Immature natural killer cell (primary cell): ENCODE data around the gene SGTB. TPM values are rescaled to one million over a fixed set of nuclear protein-coding genes. Genes with fewer than 3 reads are reported as not detected.
"Not testable (repeated sequence)": the region's sequence is repeated elsewhere in the genome, so short reads cannot be mapped to it uniquely, and the experiment has no call there.

Experiments
- DNase-seq, 3 donors: peaks; one replicate each; pipeline ENCODE4 v3.0.0; 2022; ENCODE audit warnings: mixed read lengths in 1 of 3
- H3K27ac Mint-ChIP-seq, 6 donors: one replicate each; pipeline ENCODE4 v1.8.0; 2020; ENCODE audit warnings: mixed read lengths in 6 of 6, mild to moderate bottlenecking in 5 of 6, inconsistent platforms in 4 of 6, moderate library complexity in 3 of 6
- H3K27me3 Mint-ChIP-seq, 3 donors: one replicate each; pipeline ENCODE4 v1.8.0; 2020 to 2021; ENCODE audit warnings: low read depth in 3 of 3, mild to moderate bottlenecking in 3 of 3, mixed read lengths in 3 of 3, moderate library complexity in 3 of 3, inconsistent platforms in 1 of 3
- H3K36me3 Mint-ChIP-seq, 3 donors: one replicate each; pipeline ENCODE4 v1.8.0; 2020; ENCODE audit warnings: mixed read lengths in 3 of 3, inconsistent platforms in 2 of 3, mild to moderate bottlenecking in 2 of 3
- H3K4me1 Mint-ChIP-seq, 2 donors: one replicate each; pipeline ENCODE4 v1.8.0; 2020; ENCODE audit warnings: inconsistent platforms in 2 of 2, mild to moderate bottlenecking in 2 of 2, mixed read lengths in 2 of 2, moderate library complexity in 1 of 2
- H3K4me3 Mint-ChIP-seq, 5 donors: one replicate each; pipeline ENCODE4 v1.8.0; 2020; ENCODE audit warnings: mild to moderate bottlenecking in 5 of 5, mixed read lengths in 5 of 5, inconsistent platforms in 3 of 5, moderate library complexity in 3 of 5
- H3K9me3 Mint-ChIP-seq, 6 donors: one replicate each; pipeline ENCODE4 v1.8.0; 2020; ENCODE audit warnings: mild to moderate bottlenecking in 6 of 6, mixed read lengths in 6 of 6, inconsistent platforms in 4 of 6, moderate library complexity in 3 of 6
- polyA plus RNA-seq, 3 donors: library from polyadenylated mRNA; unstranded; fragments of 300-500 nt; fragmentation: Illumina TruSeq; gene quantifications; one replicate each; pipeline ENCODE4 v1.2.3, GENCODE V29; 2021

The SGTB gene
- polyA plus RNA-seq, 3 donors from 2014 or later: 1.7 to 2.8 (median 2.4) TPM

- no peak overlapping the region for H3K4me3 Mint-ChIP-seq
- no peak for DNase-seq
- no peaks in the 10 kb centered on the region for H3K4me1 Mint-ChIP-seq
- peaks cover 1 to 6% (median 3%) of the 10 kb centered on the region in 3 donors for H3K27me3 Mint-ChIP-seq
- H3K9me3 Mint-ChIP-seq: no peaks in the 10 kb centered on the region
- no peaks in the 10 kb centered on the region for H3K36me3 Mint-ChIP-seq
- H3K27ac Mint-ChIP-seq: no peak overlapping the region
These were observed 28.0 kb upstream of the SGTB start for GRCh38 chr5:65749956-65750355.

GRCh38 chr5:65749221-65749844 lies 27.4 kb upstream of the SGTB start:
- peaks cover 1 to 6% (median 3%) of the 10 kb centered on the region in 3 donors for H3K27me3 Mint-ChIP-seq
- no peaks in the 10 kb centered on the region for H3K9me3 Mint-ChIP-seq
- H3K36me3 Mint-ChIP-seq: no peaks in the 10 kb centered on the region
- no peak overlapping the region for H3K4me3 Mint-ChIP-seq
- no peak overlapping the region for H3K27ac Mint-ChIP-seq
- H3K4me1 Mint-ChIP-seq: no peaks in the 10 kb centered on the region
- no peak for DNase-seq

- H3K4me3 Mint-ChIP-seq: no peak overlapping the region
- peak in 1 of 3 donors; percentile 14 for DNase-seq
- no peaks in the 10 kb centered on the region for H3K36me3 Mint-ChIP-seq
- H3K27ac Mint-ChIP-seq: no peak overlapping the region
- no peaks in the 10 kb centered on the region for H3K4me1 Mint-ChIP-seq
- no peaks in the 10 kb centered on the region for H3K9me3 Mint-ChIP-seq
- no peaks in the 10 kb centered on the region for H3K27me3 Mint-ChIP-seq
These were observed 20.8 kb upstream of the SGTB start for GRCh38 chr5:65742565-65743231.

GRCh38 chr5:65739162-65739561 lies 17.3 kb upstream of the SGTB start:
- peaks cover 0 to 5% (median 0%) of the 10 kb centered on the region in 3 donors for H3K27me3 Mint-ChIP-seq
- DNase-seq: no peak
- H3K4me1 Mint-ChIP-seq: no peaks in the 10 kb centered on the region
- no peak overlapping the region for H3K27ac Mint-ChIP-seq
- no peaks in the 10 kb centered on the region for H3K36me3 Mint-ChIP-seq
- H3K4me3 Mint-ChIP-seq: no peak overlapping the region
- H3K9me3 Mint-ChIP-seq: no peaks in the 10 kb centered on the region

- H3K36me3 Mint-ChIP-seq: no peaks in the 10 kb centered on the region
- H3K27ac Mint-ChIP-seq: no peak overlapping the region
- H3K4me1 Mint-ChIP-seq: no peaks in the 10 kb centered on the region
- no peak overlapping the region for H3K4me3 Mint-ChIP-seq
- H3K9me3 Mint-ChIP-seq: no peaks in the 10 kb centered on the region
- H3K27me3 Mint-ChIP-seq: peaks cover 0 to 5% (median 0%) of the 10 kb centered on the region in 3 donors
- DNase-seq: no peak
These were observed 16.4 kb upstream of the SGTB start for GRCh38 chr5:65738305-65738704.

- Mint-ChIP-seq H3K4me1 (no peaks in the 10 kb centered on the region), H3K27me3 (peaks cover 0 to 5% (median 0%) of the 10 kb centered on the region in 3 donors), H3K27ac (no peak overlapping the region), H3K9me3 (no peaks in the 10 kb centered on the region), H3K36me3 (no peaks in the 10 kb centered on the region), H3K4me3 (no peak overlapping the region)
- DNase-seq: no peak
These were observed 15.9 kb upstream of the SGTB start for GRCh38 chr5:65737842-65738241.

- no peak overlapping the region for H3K27ac Mint-ChIP-seq
- no peaks in the 10 kb centered on the region for H3K9me3 Mint-ChIP-seq
- peaks cover 0 to 6% (median 3%) of the 10 kb centered on the region in 3 donors for H3K27me3 Mint-ChIP-seq
- no peak for DNase-seq
- H3K36me3 Mint-ChIP-seq: no peaks in the 10 kb centered on the region
- no peak overlapping the region for H3K4me3 Mint-ChIP-seq
- no peaks in the 10 kb centered on the region for H3K4me1 Mint-ChIP-seq
These were observed 14.1 kb upstream of the SGTB start for GRCh38 chr5:65736011-65736410.

- no peak overlapping the region for H3K27ac Mint-ChIP-seq
- no peaks in the 10 kb centered on the region for H3K4me1 Mint-ChIP-seq
- no peaks in the 10 kb centered on the region for H3K9me3 Mint-ChIP-seq
- no peak overlapping the region for H3K4me3 Mint-ChIP-seq
- DNase-seq: no peak
- H3K36me3 Mint-ChIP-seq: no peaks in the 10 kb centered on the region
- peaks cover 0 to 6% (median 3%) of the 10 kb centered on the region in 3 donors for H3K27me3 Mint-ChIP-seq
These were observed 13.0 kb upstream of the SGTB start for GRCh38 chr5:65734921-65735320.

- H3K4me1 Mint-ChIP-seq, H3K4me3 Mint-ChIP-seq, DNase-seq, H3K27me3 Mint-ChIP-seq, H3K9me3 Mint-ChIP-seq, H3K36me3 Mint-ChIP-seq, H3K27ac Mint-ChIP-seq: not testable (repeated sequence)
These were observed 12.4 kb upstream of the SGTB start for GRCh38 chr5:65734196-65734775.

- not testable (repeated sequence) for H3K4me3 Mint-ChIP-seq, H3K27me3 Mint-ChIP-seq, H3K4me1 Mint-ChIP-seq, H3K9me3 Mint-ChIP-seq, H3K27ac Mint-ChIP-seq, H3K36me3 Mint-ChIP-seq, DNase-seq
These were observed 10.1 kb upstream of the SGTB start for GRCh38 chr5:65732046-65732445.

- Mint-ChIP-seq H3K9me3 (no peaks in the 10 kb centered on the region), H3K4me1 (no peaks in the 10 kb centered on the region), H3K36me3 (no peaks in the 10 kb centered on the region), H3K4me3 (no peak overlapping the region), H3K27me3 (peaks cover 0 to 4% (median 3%) of the 10 kb centered on the region in 3 donors), H3K27ac (no peak overlapping the region)
- no peak for DNase-seq
These were observed 9.0 kb upstream of the SGTB start for GRCh38 chr5:65730910-65731309.

GRCh38 chr5:65728218-65728617 lies 6.3 kb upstream of the SGTB start:
- no peak overlapping the region for H3K27ac Mint-ChIP-seq
- peaks cover 2 to 4% (median 3%) of the 10 kb centered on the region in 3 donors for H3K27me3 Mint-ChIP-seq
- H3K9me3 Mint-ChIP-seq: no peaks in the 10 kb centered on the region
- no peaks in the 10 kb centered on the region for H3K36me3 Mint-ChIP-seq
- H3K4me1 Mint-ChIP-seq: peaks cover under 1% of the 10 kb centered on the region in 2 donors
- no peak overlapping the region for H3K4me3 Mint-ChIP-seq
- no peak for DNase-seq

GRCh38 chr5:65727491-65728156 lies 5.7 kb upstream of the SGTB start:
- Mint-ChIP-seq H3K27me3 (peaks cover 2 to 8% (median 8%) of the 10 kb centered on the region in 3 donors), H3K27ac (no peak overlapping the region), H3K9me3 (no peaks in the 10 kb centered on the region), H3K4me1 (peaks cover 7% of the 10 kb centered on the region in 2 donors), H3K4me3 (no peak overlapping the region), H3K36me3 (no peaks in the 10 kb centered on the region)
- no peak for DNase-seq
